DND-41 (cell line): Measurements from ENCODE around the gene TELO2.

Source experiments
- EZH2 ChIP-seq: IDR thresholded peaks from 3 replicates; pipeline ENCODE4 v1.6.1; 2012; ENCODE audit warnings: borderline replicate concordance, low read depth, mild to moderate bottlenecking, moderate library complexity, low read length, inconsistent platforms; ENCODE audit not compliant: severe bottlenecking
- TF ChIP-seq, protein P1 (sequence below): IDR thresholded peaks from 2 replicates; pipeline ENCODE4 v1.5.1; 2012; ENCODE audit warnings: borderline replicate concordance, low read length, moderate library complexity, mild to moderate bottlenecking; ENCODE audit not compliant: poor library complexity, severe bottlenecking; ENCODE audit errors: extremely low read depth

DNA sequence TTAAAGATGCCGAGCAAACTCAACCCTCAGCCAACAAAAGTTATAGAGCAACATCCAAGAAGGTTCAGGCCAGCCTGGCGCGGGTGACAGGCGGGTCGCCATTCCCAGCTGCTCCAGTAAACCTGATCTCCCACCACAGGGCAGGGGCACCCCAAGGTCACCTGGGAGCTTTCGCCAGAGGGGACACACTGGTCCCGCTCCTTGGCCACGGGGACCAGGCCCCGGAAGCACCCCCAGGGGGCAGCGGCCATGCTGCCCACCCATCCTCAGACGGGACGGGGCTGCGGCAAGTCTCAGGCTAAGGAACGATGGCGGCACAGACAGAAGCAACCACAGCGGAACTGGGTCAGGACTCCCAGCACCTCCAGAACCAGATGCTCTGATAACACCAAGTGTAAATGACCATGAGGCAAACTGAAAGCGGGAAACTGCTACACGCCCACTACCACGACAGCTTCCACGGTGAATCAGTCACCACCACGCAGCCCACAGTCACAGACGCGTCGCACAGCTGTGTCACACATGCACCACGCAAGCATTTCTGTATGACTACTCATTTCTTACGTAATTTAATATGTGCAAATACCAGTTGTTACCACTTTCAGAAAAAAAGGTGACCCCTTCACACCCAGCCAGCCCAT, 34.7 kb upstream of the TELO2 start:
- TF ChIP-seq, protein P1, sequence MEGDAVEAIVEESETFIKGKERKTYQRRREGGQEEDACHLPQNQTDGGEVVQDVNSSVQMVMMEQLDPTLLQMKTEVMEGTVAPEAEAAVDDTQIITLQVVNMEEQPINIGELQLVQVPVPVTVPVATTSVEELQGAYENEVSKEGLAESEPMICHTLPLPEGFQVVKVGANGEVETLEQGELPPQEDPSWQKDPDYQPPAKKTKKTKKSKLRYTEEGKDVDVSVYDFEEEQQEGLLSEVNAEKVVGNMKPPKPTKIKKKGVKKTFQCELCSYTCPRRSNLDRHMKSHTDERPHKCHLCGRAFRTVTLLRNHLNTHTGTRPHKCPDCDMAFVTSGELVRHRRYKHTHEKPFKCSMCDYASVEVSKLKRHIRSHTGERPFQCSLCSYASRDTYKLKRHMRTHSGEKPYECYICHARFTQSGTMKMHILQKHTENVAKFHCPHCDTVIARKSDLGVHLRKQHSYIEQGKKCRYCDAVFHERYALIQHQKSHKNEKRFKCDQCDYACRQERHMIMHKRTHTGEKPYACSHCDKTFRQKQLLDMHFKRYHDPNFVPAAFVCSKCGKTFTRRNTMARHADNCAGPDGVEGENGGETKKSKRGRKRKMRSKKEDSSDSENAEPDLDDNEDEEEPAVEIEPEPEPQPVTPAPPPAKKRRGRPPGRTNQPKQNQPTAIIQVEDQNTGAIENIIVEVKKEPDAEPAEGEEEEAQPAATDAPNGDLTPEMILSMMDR: no peak
- no peak for TF ChIP-seq EZH2
